ENCODE measurements around the gene EBI3. TPM values are rescaled to one million over a fixed set of nuclear protein-coding genes. Genes with fewer than 3 reads are reported as not detected.

The EBI3 gene
- total and polyA plus RNA-seq, 2 of the 8 experiments (the other 6 are each of a cell fraction or from before 2014, with no cell fraction given) = 0.99 to 8.4 TPM

GRCh38 chr19:4267901-4268815, 38.8 kb downstream of the EBI3 start (continued):
- no peak for TF ChIP-seq POU5F1 (IDR thresholded peaks at IDR 0.05; ENCODE audit: low read depth, low read length)
- no peak for TF ChIP-seq CHD1 (IDR thresholded peaks at IDR 0.05; ENCODE audit: low read depth, low read length)
- no peak for TF ChIP-seq SRF (IDR thresholded peaks at IDR 0.05; ENCODE audit: low read depth, low read length)
- no peak for TF ChIP-seq SIX5 (IDR thresholded peaks at IDR 0.05; ENCODE audit: low read depth, low read length)
- no peak for TF ChIP-seq USF2 (IDR thresholded peaks at IDR 0.05; ENCODE audit: low read length)
- no peak for TF ChIP-seq POLR2AphosphoS5 (IDR thresholded peaks at IDR 0.05; ENCODE audit: low read depth, low read length)
- no peak for TF ChIP-seq RNF2 (IDR thresholded peaks at IDR 0.05; ENCODE audit: borderline replicate concordance, low read depth, low read length, missing control alignments, poor library complexity, severe bottlenecking)
- no peak for TF ChIP-seq SIN3A (conservative IDR thresholded peaks at IDR 0.05 in 1 of 2, IDR thresholded peaks at IDR 0.05 in 1 of 2; ENCODE audit: low read depth in 1 of 2, low read length in 2 of 2)
- TF ChIP-seq TCF12 (IDR thresholded peaks at IDR 0.05; ENCODE audit: low read depth, low read length) = no peak
- no peak for TF ChIP-seq ZNF274 (IDR thresholded peaks at IDR 0.05; ENCODE audit: borderline replicate concordance, extremely low read depth, low read length)
- TF ChIP-seq PHF8 (conservative IDR thresholded peaks at IDR 0.05; ENCODE audit: low read depth, low read length) = no peak

All from H1 (cell line).